ENCODE data around the gene ABCE1. TPM values are rescaled to one million over a fixed set of nuclear protein-coding genes. Genes with fewer than 3 reads are reported as not detected.

The ABCE1 gene
- total RNA-seq, 1 donor = 90.5 TPM

- DNase-seq (ENCODE audit: insufficient read length, low spot score, missing footprints) = peak; percentile 22
These were observed 41.6 kb upstream of the ABCE1 start for GRCh38 chr4:145056325-145057130.

GRCh38 chr4:145058256-145058655 lies 39.9 kb upstream of the ABCE1 start:
- H3K9me3 ChIP-seq (ENCODE audit: low read depth, low read length) = no peaks in the 10 kb centered on the region
- TF ChIP-seq CTCF (IDR thresholded peaks at IDR 0.05; ENCODE audit: extremely low read depth, low read depth, low read length) = no peak
- no peaks in the 10 kb centered on the region for H3K4me1 ChIP-seq (ENCODE audit: insufficient read depth, low read length)
- H3K79me2 ChIP-seq (ENCODE audit: insufficient read depth, low read length) = peaks cover 2% of the 10 kb centered on the region
- no peak overlapping the region for H3K27ac ChIP-seq (ENCODE audit: low read depth, low read length)
- H3K4me3 ChIP-seq (ENCODE audit: insufficient read depth, low read length) = no peak overlapping the region
- no peaks in the 10 kb centered on the region for H3K27me3 ChIP-seq (ENCODE audit: insufficient read depth, low read length)
- no peaks in the 10 kb centered on the region for H4K20me1 ChIP-seq (ENCODE audit: insufficient read depth, low read length)
- peak; percentile 74 for DNase-seq (ENCODE audit: insufficient read length, low spot score, missing footprints)
- no peak overlapping the region for H2AFZ ChIP-seq (ENCODE audit: low read length)
- no peak overlapping the region for H3K4me2 ChIP-seq (ENCODE audit: insufficient read depth, low read length)
- no peaks in the 10 kb centered on the region for H3K36me3 ChIP-seq (ENCODE audit: insufficient read depth, low read length)

More at GRCh38 chr4:145056325-145057130, 41.6 kb upstream of the ABCE1 start:
- no peak overlapping the region for H3K4me3 ChIP-seq (ENCODE audit: insufficient read depth, low read length)
- no peaks in the 10 kb centered on the region for H3K27me3 ChIP-seq (ENCODE audit: insufficient read depth, low read length)
- no peak overlapping the region for H3K27ac ChIP-seq (ENCODE audit: low read depth, low read length)
- peaks cover 2% of the 10 kb centered on the region for H3K79me2 ChIP-seq (ENCODE audit: insufficient read depth, low read length)
- no peaks in the 10 kb centered on the region for H3K36me3 ChIP-seq (ENCODE audit: insufficient read depth, low read length)
- H3K4me2 ChIP-seq (ENCODE audit: insufficient read depth, low read length) = no peak overlapping the region
- H4K20me1 ChIP-seq (ENCODE audit: insufficient read depth, low read length) = no peaks in the 10 kb centered on the region
- H2AFZ ChIP-seq (ENCODE audit: low read length) = no peak overlapping the region
- no peaks in the 10 kb centered on the region for H3K4me1 ChIP-seq (ENCODE audit: insufficient read depth, low read length)
- no peaks in the 10 kb centered on the region for H3K9me3 ChIP-seq (ENCODE audit: low read depth, low read length)
- TF ChIP-seq CTCF (IDR thresholded peaks at IDR 0.05; ENCODE audit: extremely low read depth, low read depth, low read length) = no peak

GRCh38 chr4:145061318-145061920 lies 36.7 kb upstream of the ABCE1 start:
- no peak overlapping the region for H2AFZ ChIP-seq (ENCODE audit: low read length)
- DNase-seq (ENCODE audit: insufficient read length, low spot score, missing footprints) = peak; percentile 51
- peaks cover 4% of the 10 kb centered on the region for H3K4me1 ChIP-seq (ENCODE audit: insufficient read depth, low read length)
- peaks cover 2% of the 10 kb centered on the region for H3K79me2 ChIP-seq (ENCODE audit: insufficient read depth, low read length)
- no peaks in the 10 kb centered on the region for H4K20me1 ChIP-seq (ENCODE audit: insufficient read depth, low read length)
- H3K4me3 ChIP-seq (ENCODE audit: insufficient read depth, low read length) = no peak overlapping the region
- no peak overlapping the region for H3K4me2 ChIP-seq (ENCODE audit: insufficient read depth, low read length)
- H3K36me3 ChIP-seq (ENCODE audit: insufficient read depth, low read length) = no peaks in the 10 kb centered on the region
- H3K27me3 ChIP-seq (ENCODE audit: insufficient read depth, low read length) = no peaks in the 10 kb centered on the region
- no peak overlapping the region for H3K27ac ChIP-seq (ENCODE audit: low read depth, low read length)
- peak; percentile 46 for TF ChIP-seq CTCF (IDR thresholded peaks at IDR 0.05; ENCODE audit: extremely low read depth, low read depth, low read length)
- no peaks in the 10 kb centered on the region for H3K9me3 ChIP-seq (ENCODE audit: low read depth, low read length)

- Histone ChIP-seq H3K27ac (ENCODE audit: low read depth, low read length) (no peak overlapping the region), H3K36me3 (ENCODE audit: insufficient read depth, low read length) (no peaks in the 10 kb centered on the region), H3K27me3 (ENCODE audit: insufficient read depth, low read length) (no peaks in the 10 kb centered on the region), H3K4me2 (ENCODE audit: insufficient read depth, low read length) (no peak overlapping the region), H2AFZ (ENCODE audit: low read length) (no peak overlapping the region), H3K4me1 (ENCODE audit: insufficient read depth, low read length) (peaks cover 14% of the 10 kb centered on the region), H3K9me3 (ENCODE audit: low read depth, low read length) (no peaks in the 10 kb centered on the region), H4K20me1 (ENCODE audit: insufficient read depth, low read length) (peaks cover 3% of the 10 kb centered on the region), H3K4me3 (ENCODE audit: insufficient read depth, low read length) (no peak overlapping the region), H3K79me2 (ENCODE audit: insufficient read depth, low read length) (peaks cover 7% of the 10 kb centered on the region)
- TF ChIP-seq CTCF (IDR thresholded peaks at IDR 0.05; ENCODE audit: extremely low read depth, low read depth, low read length) = no peak
- no peak for DNase-seq (ENCODE audit: insufficient read length, low spot score, missing footprints)
These were observed 32.0 kb upstream of the ABCE1 start for GRCh38 chr4:145066063-145066501.
